Esophagus muscularis mucosa (tissue), 4 donors: Measurements from ENCODE around the gene CTU2. TPM values are rescaled to one million over a fixed set of nuclear protein-coding genes. Genes with fewer than 3 reads are reported as not detected.

Source experiments
- DNase-seq: peaks from one replicate; pipeline ENCODE4 v3.0.0-alpha.2; 2017; ENCODE audit errors: extremely low spot score
- H3K27ac ChIP-seq, 4 donors: fragments of 200-600 bp; sonication (generic); replicated peaks in 1 of 4; 1 replicate in 3 of 4; 2 replicates in 1 of 4; pipeline ENCODE4 v1.5.1; 2016 to 2019; ENCODE audit warnings: mild to moderate bottlenecking in 1 of 4
- H3K27me3 ChIP-seq, 4 donors: fragments of 200-600 bp; sonication (generic); one replicate each; pipeline versions ENCODE4 v1.5.1 to v1.6.0; 2016 to 2019
- H3K36me3 ChIP-seq, 4 donors: fragments of 200-600 bp; sonication (generic); one replicate each; pipeline ENCODE4 v1.5.1; 2016 to 2019
- H3K4me1 ChIP-seq, 4 donors: fragments of 200-600 bp; sonication (generic); one replicate each; pipeline ENCODE4 v1.5.1; 2016 to 2019
- H3K4me3 ChIP-seq, 4 donors: fragments of 200-600 bp; sonication (generic); 1 replicate in 2 of 4; 2 replicates in 2 of 4; pipeline ENCODE4 v1.5.1; 2016 to 2019; ENCODE audit warnings: mild to moderate bottlenecking in 4 of 4, moderate library complexity in 1 of 4
- H3K9me3 ChIP-seq, 4 donors: fragments of 200-600 bp; sonication (generic); 1 replicate in 3 of 4; 2 replicates in 1 of 4; pipeline ENCODE4 v1.5.1; 2016 to 2019
- EP300 ChIP-seq: sonication (generic); formaldehyde crosslinking; IDR thresholded peaks from one replicate; pipeline ENCODE4 v1.6.1; 2017; ENCODE audit warnings: antibody characterized with exemption
- POLR2A ChIP-seq: fragments of 450-650 bp; IDR thresholded peaks from one replicate; pipeline ENCODE4 v1.6.1; 2017; ENCODE audit warnings: antibody characterized with exemption, moderate library complexity, mild to moderate bottlenecking, low read depth
- POLR2AphosphoS5 ChIP-seq, 2 donors: sonication (generic); formaldehyde crosslinking; IDR thresholded peaks; one replicate each; pipeline ENCODE4 v1.6.1; 2017; ENCODE audit warnings: antibody characterized with exemption in 2 of 2
- WGBS: methylation state at CpG from one replicate; pipeline ENCODE4 v1.1.5; 2018; 5-methylcytosine and 5-hydroxymethylcytosine counted together
- intact Hi-C: fragments of 100-400 bp; cut with DNase I; formaldehyde crosslinking; loops from one replicate; pipeline ENCODE4 v1.15.1; 2023
- total RNA-seq, 4 donors: library from RNA; depleted of rRNA; stranded (reverse); fragments of >200 nt; gene quantifications; one replicate each; pipeline versions ENCODE4 v1.1.0 to v1.2.1, GENCODE V29; 2016
- TF ChIP-seq, protein P1 (sequence below), 3 experiments: fragments of 200-600 bp in 2 of 3; fragments of 450-650 bp in 1 of 3; sonication (generic) in 2 of 3; IDR thresholded peaks; one replicate each; pipeline ENCODE4 v1.5.1; 2017 to 2019; ENCODE audit warnings: antibody characterized with exemption in 3 of 3, mild to moderate bottlenecking in 2 of 3, moderate library complexity in 1 of 3

CTU2 gene
- total RNA-seq, 4 donors from 2014 or later = 8.9 to 14.7 (median 10.3) TPM

- intact Hi-C loops = no loop called here
- H3K4me3 ChIP-seq = no peak overlapping the region
- H3K27me3 ChIP-seq = peaks cover 0 to 73% (median 40%) of the 10 kb centered on the region in 4 donors
- WGBS = 82% methylated on average over 3 of the region's 5 CpGs
- no peaks in the 10 kb centered on the region for H3K9me3 ChIP-seq
- TF ChIP-seq, protein P1, sequence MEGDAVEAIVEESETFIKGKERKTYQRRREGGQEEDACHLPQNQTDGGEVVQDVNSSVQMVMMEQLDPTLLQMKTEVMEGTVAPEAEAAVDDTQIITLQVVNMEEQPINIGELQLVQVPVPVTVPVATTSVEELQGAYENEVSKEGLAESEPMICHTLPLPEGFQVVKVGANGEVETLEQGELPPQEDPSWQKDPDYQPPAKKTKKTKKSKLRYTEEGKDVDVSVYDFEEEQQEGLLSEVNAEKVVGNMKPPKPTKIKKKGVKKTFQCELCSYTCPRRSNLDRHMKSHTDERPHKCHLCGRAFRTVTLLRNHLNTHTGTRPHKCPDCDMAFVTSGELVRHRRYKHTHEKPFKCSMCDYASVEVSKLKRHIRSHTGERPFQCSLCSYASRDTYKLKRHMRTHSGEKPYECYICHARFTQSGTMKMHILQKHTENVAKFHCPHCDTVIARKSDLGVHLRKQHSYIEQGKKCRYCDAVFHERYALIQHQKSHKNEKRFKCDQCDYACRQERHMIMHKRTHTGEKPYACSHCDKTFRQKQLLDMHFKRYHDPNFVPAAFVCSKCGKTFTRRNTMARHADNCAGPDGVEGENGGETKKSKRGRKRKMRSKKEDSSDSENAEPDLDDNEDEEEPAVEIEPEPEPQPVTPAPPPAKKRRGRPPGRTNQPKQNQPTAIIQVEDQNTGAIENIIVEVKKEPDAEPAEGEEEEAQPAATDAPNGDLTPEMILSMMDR (IDR thresholded peaks at IDR 0.05) = no peak
- TF ChIP-seq POLR2AphosphoS5 (IDR thresholded peaks at IDR 0.05) (no peak), POLR2A (no peak), EP300 (no peak)
- H3K4me1 ChIP-seq = peaks cover 6 to 20% (median 16%) of the 10 kb centered on the region in 4 donors
- DNase-seq = no peak
- no peak overlapping the region for H3K27ac ChIP-seq
- no peaks in the 10 kb centered on the region for H3K36me3 ChIP-seq
Measured at GRCh38 chr16:88680554-88681083, 25.7 kb upstream of the CTU2 start.

- Histone ChIP-seq H3K27ac (no peak overlapping the region), H3K27me3 (peaks cover 0 to 78% (median 46%) of the 10 kb centered on the region in 4 donors), H3K9me3 (no peaks in the 10 kb centered on the region), H3K36me3 (no peaks in the 10 kb centered on the region), H3K4me3 (no peak overlapping the region), H3K4me1 (peaks cover 12 to 26% (median 21%) of the 10 kb centered on the region in 4 donors)
- TF ChIP-seq POLR2AphosphoS5 (IDR thresholded peaks at IDR 0.05) (no peak), POLR2A (no peak), EP300 (no peak)
- TF ChIP-seq, protein P1 (IDR thresholded peaks at IDR 0.05) = no peak
- DNase-seq = no peak
- intact Hi-C loops = no loop called here
- 48% methylated on average over 17 of the region's 31 CpGs for WGBS
Measured at GRCh38 chr16:88681084-88681680, 25.1 kb upstream of the CTU2 start.

- no peak for DNase-seq
- H3K36me3 ChIP-seq = no peaks in the 10 kb centered on the region
- H3K27me3 ChIP-seq = peaks cover 0 to 85% (median 53%) of the 10 kb centered on the region in 4 donors
Measured at GRCh38 chr16:88681709-88682451, 24.4 kb upstream of the CTU2 start.

DNA sequence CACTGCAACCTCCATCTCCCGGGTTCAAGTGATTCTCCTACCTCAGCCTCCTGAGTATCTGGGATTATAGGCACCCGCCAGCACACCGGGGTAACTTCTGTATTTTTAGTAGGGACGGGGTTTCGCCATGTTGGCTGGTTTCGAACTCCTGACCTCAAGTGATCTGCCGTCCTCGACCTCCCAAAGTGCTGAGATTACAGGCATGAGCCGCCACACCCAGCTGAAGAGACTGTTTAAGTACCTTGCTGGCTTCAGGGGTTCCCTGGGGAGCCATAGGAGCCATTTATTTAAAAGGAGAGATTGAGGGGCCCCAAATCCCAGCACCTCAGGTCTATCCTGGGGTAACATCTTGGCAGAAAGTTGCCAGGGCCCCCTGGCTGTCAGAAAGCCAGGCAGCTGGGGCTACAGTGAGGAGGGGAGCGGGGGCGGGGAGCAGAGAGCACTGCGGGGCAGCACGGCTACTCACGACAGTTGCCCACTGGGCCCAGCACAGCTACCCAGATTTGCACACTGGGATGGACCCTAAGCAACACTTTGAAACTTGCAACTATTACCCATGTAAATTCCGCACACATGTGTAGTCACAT, 21.6 kb upstream of the CTU2 start:
- peaks cover 0 to 96% (median 65%) of the 10 kb centered on the region in 4 donors for H3K27me3 ChIP-seq
- intact Hi-C loops = no loop called here
- H3K36me3 ChIP-seq = no peaks in the 10 kb centered on the region
- H3K9me3 ChIP-seq = no peaks in the 10 kb centered on the region
- H3K4me3 ChIP-seq = no peak overlapping the region
- H3K27ac ChIP-seq = no peak overlapping the region
- TF ChIP-seq POLR2AphosphoS5 (IDR thresholded peaks at IDR 0.05) (no peak), POLR2A (no peak), EP300 (no peak)
- TF ChIP-seq, protein P1 (IDR thresholded peaks at IDR 0.05) = no peak
- 51% methylated on average over 15 of the region's 15 CpGs for WGBS
- peaks cover 29 to 31% (median 30%) of the 10 kb centered on the region in 4 donors for H3K4me1 ChIP-seq
- DNase-seq = no peak

More at GRCh38 chr16:88681709-88682451, 24.4 kb upstream of the CTU2 start:
- Histone ChIP-seq H3K27ac (peak overlapping the region in 3 of 4 donors; percentile 46 to 63 (median 55)), H3K4me3 (no peak overlapping the region), H3K9me3 (no peaks in the 10 kb centered on the region), H3K4me1 (peaks cover 19 to 33% (median 28%) of the 10 kb centered on the region in 4 donors)
- TF ChIP-seq EP300 = no peak
- WGBS = 32% methylated on average over 13 of the region's 21 CpGs
- intact Hi-C loops = no loop called here
